Activated CD4-positive, alpha-beta T cell treated with anti-CD3 and anti-CD28 coated beads, Interleukin-2, amount 50 U/mL, for 4 hours (primary cell): ENCODE data around the gene AMIGO2.
"Not testable (repeated sequence)": the region's sequence is repeated elsewhere in the genome, so short reads cannot be mapped to it uniquely, and the experiment has no call there.

Source experiments
- DNase-seq, 2 experiments: peaks; one replicate each; pipeline ENCODE4 v3.0.0-alpha.2; 2020

The AMIGO2 gene, protein sequence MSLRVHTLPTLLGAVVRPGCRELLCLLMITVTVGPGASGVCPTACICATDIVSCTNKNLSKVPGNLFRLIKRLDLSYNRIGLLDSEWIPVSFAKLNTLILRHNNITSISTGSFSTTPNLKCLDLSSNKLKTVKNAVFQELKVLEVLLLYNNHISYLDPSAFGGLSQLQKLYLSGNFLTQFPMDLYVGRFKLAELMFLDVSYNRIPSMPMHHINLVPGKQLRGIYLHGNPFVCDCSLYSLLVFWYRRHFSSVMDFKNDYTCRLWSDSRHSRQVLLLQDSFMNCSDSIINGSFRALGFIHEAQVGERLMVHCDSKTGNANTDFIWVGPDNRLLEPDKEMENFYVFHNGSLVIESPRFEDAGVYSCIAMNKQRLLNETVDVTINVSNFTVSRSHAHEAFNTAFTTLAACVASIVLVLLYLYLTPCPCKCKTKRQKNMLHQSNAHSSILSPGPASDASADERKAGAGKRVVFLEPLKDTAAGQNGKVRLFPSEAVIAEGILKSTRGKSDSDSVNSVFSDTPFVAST

DNA sequence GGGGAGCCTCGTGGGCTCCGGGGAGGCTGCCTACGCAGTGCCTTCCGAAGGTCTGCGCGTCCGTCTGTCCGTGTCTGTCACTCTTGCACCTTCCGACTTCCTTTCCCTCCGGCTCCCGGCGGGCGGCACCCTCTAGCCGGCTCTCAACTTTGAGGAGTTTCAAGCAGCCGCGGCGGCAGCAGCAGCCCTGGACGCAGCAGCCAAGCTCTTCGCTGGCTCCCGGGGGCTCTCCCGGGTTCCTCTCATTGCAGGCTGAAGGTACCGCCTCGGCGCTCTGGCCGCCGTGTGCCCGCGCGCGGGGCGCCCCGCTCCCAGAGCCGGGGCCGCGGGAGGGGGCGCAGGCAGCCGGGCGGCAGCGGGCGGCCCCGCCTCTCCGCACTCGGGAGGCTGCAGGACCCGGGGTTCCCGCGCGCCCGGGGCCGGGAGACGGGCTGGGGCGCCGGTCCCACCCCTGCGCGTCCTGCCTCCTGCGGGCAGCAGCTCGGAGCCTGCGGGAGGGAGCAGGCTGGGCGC lies at the start of gene AMIGO2, which contains the start of gene PCED1B:
Gene AMIGO2 (minus strand): TSS at position 492 of the 513 bp plus-strand sequence. CDS start 957 bp downstream, outside the sequence.
Gene PCED1B (plus strand): TSS at position 154 of the 513 bp plus-strand sequence. CDS start 155,443 bp downstream, outside the sequence.
- DNase-seq = peak; percentile 52 to 53

DNA sequence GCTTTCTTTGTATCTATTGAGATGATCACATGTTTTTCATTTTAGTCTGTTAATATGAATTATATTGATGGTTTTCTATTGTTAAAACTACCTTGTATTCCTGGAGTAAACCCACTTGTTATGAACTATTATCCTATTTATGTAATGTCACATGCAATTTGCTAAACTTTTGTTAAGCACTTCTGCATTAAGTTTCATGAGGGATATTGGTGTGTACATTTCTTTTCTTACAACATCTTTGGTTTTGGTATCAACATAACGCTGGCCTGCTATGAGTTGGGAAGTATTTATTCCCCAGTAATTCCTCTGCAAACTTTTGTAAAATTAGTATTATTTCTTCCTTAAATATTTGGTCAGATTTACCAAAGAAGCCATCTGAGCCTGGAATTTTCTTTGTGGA lies 46.5 kb upstream of the AMIGO2 start:
- DNase-seq = no peak

DNA sequence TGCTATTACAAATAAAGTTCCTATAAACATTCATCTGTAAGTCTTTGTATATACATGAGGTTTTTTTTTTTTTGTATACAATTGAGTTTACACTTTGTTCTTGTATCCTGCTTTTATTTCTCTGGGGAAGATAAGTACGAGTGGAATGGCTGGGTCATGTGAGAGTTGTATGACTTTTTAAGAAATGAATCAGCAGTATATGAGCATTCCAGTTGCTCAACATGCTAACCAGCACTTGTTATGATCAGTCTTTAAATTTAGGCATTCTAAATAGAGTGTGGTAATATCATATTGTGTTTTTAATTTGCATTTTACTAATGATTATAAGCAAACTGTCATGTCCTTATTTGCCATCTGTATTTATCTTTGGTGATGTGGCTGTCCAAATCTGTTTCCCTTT lies 44.7 kb upstream of the AMIGO2 start:
- no peak for DNase-seq

DNA sequence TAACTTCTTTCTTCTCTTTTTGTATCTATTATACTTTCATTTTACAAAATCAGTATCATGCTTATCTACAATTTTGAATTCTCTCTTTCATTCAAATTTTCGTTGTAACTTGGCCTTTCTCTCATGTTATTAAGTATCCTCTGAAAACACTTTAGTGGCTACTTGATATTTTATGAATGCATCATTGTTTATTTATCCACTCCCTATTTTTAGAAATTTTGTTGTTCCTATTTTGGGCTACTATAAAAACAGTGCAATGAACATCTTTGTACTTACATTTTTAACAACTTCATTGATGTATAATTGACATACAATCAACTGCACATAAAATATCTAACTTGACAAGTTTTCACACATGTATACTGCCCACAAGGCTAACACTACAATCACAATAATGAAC lies 44.0 kb upstream of the AMIGO2 start:
- DNase-seq = no peak

DNA sequence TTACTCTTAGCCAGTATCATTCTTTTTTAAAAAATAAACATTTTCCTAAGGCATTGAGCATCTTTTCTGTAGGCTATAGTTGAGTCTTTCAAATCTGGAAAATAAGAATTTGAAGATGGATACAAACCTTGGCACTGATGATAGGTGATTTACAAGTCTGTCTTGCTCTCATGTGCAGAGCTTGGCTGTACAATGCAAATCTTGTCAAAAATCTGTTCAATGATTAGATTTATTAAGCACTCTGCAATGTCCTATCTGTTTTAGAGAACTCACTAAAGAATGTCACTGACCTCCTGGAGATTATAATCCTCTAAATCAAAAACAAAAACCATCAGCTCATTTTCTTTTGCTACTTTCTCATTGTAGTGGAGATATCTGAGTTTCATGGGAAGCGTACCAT lies 42.8 kb upstream of the AMIGO2 start:
- DNase-seq = no peak

DNA sequence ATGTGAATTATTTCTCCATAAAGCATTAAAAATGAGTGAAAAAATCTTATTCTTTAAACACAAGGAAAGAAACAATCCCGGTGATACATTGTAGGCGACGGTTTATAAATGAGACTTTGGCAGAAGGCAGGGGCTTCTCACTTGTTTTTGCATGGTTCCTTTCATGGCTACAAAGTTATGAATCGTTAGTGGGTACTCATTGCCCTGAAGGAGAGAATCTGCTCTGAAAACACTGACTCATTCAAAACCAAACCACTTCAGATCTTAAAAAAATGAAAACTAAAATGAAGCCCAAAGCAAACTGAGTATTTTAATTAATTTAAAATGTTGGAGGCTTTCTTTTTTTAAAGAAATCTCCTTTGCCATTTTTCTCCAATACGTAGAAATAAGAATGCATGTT lies 41.4 kb upstream of the AMIGO2 start:
- DNase-seq = no peak

DNA sequence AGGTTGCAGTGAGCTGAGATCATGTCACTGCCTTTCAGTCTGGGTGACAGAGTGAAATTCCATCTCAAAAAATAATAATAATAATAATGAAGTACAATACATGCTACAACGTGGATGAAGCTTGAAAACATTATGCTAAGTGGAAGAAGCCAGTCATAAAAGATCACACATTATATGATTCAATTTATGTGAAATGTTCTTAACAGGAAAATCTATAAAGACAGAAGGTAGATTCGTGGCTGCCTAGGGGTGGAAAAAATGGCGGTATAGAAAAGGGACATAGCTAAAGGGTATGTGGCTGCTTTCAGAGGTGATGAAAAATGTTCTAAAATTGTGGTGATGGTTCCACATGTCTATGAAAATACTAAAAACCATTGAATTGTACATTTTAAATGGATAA lies 41.0 kb upstream of the AMIGO2 start:
- DNase-seq = no peak

DNA sequence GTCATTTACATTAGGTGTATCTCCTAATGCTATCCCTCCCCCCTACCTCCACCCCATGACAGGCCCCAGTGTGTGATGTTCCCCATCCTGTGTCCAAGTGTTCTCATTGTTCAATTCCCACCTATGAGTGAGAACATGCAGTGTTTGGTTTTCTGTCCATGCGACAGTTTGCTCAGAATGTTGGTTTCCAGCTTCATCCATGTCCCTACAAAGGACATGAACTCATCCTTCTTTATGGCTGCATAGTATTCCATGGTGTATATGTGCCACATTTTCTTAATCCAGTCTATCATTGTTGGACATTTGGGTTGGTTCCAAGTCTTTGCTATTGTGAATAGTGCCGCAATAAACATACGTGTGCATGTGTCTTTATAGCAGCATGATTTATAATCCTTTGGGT lies 37.5 kb upstream of the AMIGO2 start:
- not testable (repeated sequence) for DNase-seq

DNA sequence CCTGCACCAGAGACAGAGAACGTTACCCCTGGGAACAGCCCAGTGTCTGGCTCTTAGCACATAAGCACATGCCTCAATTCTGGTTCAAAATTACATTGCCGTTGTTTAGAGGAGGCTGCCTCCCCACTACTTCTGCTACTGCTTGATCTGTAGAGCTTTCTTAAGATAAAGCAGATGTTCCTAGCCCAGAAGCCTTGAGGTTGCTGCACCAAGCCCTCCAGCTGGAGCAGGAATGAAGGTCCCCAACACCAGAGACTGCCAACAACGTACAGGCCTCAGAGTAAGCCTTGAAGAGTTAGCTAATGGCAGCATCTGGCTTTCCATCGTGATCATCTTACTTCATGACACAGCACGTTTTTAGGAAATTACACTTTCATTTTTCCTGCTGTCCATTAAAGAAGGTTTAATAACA lies 34.7 kb upstream of the AMIGO2 start:
- no peak for DNase-seq

DNA sequence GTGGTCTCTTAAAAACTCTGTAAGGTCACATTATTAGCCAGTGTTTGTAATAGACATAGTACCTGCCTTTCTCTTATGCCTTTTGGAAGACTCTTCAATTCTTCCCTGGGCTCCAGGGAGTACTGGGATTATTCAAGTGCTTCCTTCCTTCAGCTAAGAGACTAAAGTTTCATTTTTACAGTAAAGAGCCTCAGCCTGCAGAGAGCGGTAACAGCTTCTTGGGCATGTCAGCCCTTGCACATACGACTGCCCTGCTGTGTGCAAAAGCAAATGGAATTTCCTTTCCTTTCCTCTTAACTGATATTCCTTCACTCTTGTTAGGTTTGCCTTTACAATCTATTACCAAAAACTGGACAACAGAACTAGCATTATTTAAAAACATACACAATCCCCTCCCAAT lies 32.9 kb upstream of the AMIGO2 start:
- DNase-seq = no peak

DNA sequence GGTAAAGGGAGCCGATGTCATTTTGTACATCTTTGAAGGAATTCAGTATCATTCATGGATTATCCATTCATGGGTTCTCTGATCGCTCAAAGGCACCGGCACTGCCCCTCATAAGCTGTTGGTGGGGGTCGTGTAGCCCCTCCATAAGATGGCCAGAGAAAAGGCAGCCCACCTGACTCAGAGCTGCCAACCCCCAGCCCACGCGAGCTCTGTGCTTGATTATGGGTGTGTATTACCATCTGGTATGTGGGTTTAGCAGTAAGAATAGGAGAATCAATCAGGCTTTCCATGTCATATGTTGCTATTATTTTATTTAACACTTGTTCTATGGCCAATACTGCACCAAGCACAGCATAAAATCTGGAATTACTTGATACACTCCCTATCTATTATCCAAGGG lies 32.1 kb upstream of the AMIGO2 start:
- DNase-seq = no peak

DNA sequence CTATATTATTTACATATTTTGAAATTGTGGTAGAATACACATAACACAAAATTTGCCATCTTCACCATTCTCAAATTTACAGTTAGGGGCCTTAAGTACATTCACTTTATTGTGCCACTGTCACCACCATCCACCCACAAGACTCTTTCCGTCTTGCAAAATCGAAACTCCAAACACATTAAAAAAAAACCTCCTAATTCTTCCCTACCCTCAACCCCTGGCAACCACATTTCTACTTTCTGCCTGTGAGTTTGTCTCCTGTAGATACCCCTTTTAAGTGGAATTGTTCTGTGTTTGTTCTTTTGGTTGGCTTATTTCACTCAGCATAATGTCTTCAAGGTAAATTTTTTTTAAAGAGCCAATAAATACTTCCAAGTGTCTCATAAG lies 31.6 kb upstream of the AMIGO2 start:
- no peak for DNase-seq

DNA sequence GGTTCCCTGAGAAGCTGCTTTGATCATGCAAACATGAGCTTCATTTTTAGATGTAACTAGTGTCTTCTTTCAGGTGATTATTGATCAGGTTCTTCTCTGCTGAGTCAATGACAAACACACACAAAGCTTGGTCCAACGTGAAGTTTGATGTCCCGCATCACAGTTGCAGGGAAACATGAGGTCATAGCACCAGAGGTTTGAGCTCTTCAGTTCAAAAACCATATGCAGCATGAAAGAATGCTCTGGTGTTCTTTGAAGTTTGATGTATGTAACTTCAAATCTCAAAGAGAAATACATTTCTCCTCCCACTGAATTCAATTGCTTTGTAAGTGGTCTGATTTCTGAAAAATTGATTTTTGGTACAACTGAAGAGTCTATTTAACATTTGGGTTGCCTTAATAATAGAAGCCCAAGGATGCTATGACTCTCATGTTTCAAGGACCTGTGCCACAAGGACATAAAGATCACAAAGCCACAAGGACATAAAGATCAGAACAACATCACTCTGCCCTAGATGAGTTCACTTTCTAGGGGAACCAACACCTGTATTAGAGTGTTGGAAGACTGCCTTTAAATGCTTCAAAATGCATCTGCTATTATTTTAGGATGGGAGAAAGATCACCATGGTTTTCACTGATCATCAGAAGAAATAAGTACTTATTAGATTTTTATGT lies 31.1 kb upstream of the AMIGO2 start:
- DNase-seq = peak in 1 of 2 experiments; percentile 3

DNA sequence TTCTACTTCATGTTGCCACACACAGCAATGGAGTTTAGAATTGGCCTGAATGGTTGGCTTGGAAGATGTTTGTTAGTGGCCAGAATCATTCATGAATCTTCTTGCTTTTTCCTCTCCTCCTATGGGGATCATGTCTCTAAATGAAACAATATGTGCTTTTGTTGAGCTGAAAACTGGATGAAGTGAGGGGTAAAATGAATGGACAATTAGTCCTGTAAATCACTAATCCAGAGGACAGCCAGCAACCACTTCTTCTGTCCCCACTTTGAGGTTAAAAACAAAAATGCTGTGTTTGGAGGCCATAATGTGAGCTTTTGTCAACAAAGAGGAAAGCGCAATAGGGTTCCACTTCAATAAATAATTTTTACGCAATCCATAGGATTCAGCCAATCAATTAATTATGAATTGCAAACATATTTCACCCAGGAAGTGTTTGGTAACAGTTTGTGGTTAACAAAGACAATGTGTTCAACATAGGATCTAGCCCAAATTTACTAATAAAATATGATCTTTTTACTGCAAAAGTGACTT lies 30.3 kb upstream of the AMIGO2 start:
- no peak for DNase-seq

DNA sequence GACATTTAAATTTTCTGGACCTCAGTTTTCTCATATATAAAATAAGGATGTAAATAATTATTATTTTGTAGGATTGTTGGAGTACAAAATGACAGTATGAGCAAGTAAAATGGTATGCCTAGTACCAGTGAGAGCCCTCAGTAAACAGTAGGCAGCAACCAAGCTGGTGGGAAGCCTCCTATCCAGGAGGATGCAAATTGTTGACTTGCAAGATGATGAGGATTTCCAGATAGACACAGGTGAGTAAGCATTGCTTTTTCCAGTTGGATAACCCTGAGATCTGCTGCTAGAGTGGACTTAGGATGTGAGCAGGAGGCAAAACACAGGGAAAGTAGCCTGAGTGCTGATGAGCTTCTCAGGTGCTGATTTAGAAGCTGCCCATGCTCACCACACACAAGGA lies 28.2 kb upstream of the AMIGO2 start:
- DNase-seq = no peak

DNA sequence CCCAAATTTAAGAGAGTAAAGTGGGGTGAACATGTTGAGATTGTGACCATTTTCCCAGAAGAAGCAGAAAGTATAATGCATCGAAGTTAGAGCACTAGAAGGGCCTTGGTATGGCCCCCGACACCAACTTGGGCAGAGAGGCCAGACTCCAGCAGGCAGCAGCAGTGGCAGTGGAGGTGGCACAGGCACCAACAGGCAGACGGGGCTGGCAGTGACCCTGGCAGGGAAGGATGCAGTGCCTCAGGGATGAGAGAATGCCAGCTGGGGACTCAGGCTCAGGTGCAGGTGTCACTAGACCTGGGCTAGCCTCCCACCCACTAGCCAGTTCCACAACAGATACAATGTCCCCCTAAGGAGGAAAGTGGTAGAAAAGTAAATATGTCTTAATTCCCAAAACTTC lies 27.7 kb upstream of the AMIGO2 start:
- no peak for DNase-seq

DNA sequence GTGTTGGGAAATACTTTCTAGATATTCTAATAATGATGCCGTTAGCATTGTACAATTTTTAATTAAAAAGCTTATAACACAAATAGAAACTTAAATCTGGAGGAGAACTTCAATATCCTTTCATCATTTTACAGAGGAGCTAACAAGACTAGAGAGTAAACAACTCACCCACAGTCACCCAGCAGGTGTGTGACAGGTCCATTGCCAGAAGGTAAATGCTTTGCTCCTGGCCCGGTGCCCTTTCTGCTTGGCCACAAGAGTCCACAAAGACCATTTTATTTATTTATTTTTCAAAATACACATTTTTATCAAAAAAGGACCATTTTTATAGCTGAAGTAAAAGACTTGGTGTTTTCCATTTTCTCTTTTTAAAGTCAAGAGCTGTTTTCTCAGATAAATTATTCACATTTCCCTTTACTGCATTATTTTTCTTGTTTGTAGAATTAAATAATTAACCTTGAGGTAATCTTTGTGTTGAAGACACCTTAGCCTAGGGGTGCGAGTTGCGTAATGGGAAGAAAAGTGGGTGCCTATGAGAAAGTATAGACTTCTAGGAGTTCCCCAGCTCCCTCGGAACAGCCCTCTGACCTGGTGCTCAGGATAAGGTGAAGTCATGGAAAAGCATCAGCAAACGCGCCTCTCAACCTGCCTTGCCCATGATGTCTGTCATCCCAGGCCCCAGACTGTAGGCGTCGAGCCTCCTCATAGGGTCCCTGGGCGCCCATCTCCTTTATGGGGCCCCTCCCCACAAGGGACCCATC lies 26.3 kb upstream of the AMIGO2 start:
- DNase-seq = no peak

DNA sequence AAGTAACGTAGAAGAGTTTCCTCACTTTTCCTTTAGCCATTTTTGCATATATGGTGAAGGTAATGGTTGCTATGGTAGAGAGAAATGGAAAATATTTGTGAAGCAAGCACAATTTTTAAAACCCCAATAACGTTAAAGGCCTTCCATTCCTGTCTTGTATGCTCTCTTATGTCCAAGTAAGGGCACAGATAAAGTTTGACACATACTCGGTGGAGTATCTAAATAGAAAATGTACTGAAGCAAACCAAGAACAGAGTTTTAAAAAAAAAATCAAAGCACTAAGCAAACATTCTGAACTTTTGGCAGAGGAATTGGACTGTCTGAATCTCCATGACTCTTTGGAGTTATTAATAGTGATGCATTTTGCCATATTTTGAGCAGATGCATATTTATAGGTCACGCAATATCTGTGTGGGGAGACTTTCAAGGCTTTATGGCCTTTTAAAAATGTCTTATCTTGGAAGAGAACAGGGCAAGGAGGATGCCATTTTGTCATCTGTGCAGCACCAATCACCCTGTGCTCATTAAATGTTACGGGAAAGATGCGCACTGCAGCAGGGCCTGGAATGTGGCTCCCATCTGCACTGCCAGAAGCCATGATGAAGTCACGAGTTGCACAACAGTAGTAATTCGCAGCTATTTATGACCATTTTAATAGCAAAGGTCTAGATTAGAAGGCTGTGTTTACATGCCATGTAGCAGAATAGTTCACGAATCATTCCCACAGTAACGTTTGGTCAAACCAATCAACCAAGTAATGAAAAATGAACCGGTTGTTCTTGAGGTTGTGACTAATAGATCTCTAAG lies 23.3 kb upstream of the AMIGO2 start:
- no peak for DNase-seq

DNA sequence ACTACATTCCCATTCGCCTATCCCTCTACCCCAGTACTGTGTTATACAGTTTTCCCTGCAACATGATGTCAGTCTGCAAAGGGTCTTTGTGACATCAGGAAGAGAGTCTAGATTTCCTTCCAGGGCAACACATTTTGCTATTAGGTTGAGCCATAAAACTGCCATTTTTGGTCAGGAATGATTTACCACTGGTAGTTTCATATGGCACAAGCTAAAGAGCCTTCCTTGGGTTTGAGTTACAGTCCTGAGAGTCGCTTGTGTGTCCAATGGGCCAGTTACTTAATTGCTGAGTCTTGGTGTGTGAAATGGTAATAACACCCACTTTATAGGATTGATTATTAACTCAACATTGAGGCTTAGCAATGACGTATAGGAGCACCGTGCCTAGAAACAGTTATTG lies 22.6 kb upstream of the AMIGO2 start:
- no peak for DNase-seq

DNA sequence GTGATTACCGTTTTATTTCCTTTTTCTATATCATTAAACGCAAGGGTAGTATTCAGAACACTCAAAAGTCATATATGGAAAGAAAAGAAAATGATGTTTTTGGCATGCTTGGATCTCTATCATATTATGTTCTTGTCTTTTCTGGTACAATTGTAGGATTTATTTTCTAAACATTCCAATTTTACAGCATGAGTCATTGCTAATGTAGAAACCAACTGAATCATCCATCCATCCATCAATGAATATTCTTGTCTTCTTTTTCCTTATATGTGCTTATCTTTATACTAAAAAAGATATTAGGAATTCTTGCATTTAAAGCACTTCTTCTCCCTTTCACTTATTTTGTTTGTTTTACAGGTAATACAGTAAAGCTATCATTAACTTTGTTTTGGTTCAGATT lies 20.4 kb upstream of the AMIGO2 start:
- DNase-seq = no peak

DNA sequence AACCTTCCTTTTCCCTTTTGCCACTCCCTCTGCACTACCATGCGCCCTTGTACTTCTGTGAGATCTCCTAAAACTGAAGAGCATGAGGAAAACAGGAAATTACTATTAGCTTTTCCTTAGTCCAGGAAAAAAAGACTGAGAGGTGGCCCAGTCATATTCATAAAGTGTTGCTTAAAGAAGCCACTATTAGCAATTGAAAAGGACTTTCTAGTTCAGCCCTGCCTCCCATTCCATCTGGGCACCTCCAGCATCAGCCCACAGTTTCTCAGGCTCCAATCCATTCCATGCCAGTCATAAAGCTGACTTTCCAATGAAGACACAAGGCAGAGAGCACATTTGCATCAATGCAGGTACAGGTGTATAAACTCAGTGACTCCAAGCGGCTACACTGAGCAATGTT lies 19.9 kb upstream of the AMIGO2 start:
- no peak for DNase-seq

DNA sequence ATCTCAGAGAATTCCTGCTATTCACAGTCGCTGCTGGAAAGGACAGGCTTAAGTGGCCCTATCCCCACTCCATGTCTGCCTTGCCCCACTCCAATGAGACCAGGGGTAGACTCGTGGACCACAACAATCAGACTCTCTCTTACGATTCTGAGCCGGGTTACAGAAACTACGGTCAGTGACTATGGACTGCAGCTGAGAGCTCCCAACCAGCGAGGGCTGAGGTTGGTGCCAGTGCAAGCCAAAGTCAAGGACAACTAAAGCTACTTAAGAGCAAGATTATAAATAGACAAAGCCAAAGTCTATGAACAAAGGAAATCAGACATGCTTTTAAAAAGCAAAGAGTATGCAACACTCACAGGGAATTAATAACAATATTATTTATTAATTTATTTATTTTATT lies 18.3 kb upstream of the AMIGO2 start:
- DNase-seq = no peak
